ENCODE measurements around the gene FBXL17.

DNA sequence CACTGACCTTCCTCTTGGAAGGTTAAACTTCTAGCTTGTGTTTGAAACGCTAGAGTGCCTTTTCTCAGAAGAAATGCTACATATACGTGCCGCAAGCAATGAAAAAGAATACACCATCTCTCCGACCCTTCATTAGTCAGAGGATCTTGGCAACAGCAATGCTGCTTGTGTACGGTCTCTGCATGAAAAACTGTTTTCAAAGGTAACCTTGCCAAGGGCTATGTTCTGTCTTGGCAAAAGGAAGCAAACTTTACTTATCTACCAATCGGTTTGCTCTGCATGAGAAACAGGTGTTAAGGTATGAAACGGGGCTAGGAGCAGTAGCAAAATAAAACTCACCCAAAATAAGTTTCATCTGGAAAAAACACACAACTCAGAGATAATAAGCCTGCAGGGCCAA, 297.8 kb downstream of the FBXL17 start:
- TF ChIP-seq CTCF (IDR thresholded peaks at IDR 0.05; ENCODE audit: insufficient read depth, low read length, poor library complexity, severe bottlenecking) (no peak), EZH2phosphoT487 (conservative IDR thresholded peaks at IDR 0.05; ENCODE audit: low read length) (no peak)

Data from SU-DHL-6 (cell line).